ENCODE measurements around the gene AARS2.

DNA sequence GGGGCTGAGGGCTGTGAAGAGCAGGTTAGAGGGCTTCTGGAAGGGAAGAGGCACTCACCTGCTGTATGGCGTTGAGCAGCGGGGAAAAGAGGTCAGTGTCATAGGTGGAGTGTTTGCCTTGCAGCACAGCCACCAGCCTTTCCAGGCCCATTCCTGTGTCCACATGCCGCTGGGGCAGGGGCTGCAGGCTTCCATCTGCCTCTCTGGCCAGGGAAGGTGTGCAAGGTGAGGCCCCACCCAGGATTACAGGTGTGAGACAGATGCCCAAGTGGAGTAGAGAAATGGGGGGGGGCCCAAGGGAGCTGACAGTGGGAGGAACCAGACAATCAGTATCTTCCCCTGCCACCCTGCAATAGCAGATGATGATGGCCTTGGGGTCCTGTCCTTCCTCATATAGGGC is 2.9 kb downstream of the AARS2 start:
- TF ChIP-seq, protein P1, sequence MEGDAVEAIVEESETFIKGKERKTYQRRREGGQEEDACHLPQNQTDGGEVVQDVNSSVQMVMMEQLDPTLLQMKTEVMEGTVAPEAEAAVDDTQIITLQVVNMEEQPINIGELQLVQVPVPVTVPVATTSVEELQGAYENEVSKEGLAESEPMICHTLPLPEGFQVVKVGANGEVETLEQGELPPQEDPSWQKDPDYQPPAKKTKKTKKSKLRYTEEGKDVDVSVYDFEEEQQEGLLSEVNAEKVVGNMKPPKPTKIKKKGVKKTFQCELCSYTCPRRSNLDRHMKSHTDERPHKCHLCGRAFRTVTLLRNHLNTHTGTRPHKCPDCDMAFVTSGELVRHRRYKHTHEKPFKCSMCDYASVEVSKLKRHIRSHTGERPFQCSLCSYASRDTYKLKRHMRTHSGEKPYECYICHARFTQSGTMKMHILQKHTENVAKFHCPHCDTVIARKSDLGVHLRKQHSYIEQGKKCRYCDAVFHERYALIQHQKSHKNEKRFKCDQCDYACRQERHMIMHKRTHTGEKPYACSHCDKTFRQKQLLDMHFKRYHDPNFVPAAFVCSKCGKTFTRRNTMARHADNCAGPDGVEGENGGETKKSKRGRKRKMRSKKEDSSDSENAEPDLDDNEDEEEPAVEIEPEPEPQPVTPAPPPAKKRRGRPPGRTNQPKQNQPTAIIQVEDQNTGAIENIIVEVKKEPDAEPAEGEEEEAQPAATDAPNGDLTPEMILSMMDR (IDR thresholded peaks at IDR 0.05; ENCODE audit: low read depth, low read length, poor library complexity, severe bottlenecking) = no peak
- no peak for TF ChIP-seq EZH2phosphoT487 (IDR thresholded peaks at IDR 0.05; ENCODE audit: borderline replicate concordance, low read length)
